Measurements from ENCODE around the gene PRDX2. TPM values are rescaled to one million over a fixed set of nuclear protein-coding genes. Genes with fewer than 3 reads are reported as not detected.

The PRDX2 gene
- total and polyA plus RNA-seq, 10 of the 15 experiments (the other 5 are each of a cell fraction or from before 2014, with no cell fraction given), result 93.0 to 812 (median 344) TPM

DNA sequence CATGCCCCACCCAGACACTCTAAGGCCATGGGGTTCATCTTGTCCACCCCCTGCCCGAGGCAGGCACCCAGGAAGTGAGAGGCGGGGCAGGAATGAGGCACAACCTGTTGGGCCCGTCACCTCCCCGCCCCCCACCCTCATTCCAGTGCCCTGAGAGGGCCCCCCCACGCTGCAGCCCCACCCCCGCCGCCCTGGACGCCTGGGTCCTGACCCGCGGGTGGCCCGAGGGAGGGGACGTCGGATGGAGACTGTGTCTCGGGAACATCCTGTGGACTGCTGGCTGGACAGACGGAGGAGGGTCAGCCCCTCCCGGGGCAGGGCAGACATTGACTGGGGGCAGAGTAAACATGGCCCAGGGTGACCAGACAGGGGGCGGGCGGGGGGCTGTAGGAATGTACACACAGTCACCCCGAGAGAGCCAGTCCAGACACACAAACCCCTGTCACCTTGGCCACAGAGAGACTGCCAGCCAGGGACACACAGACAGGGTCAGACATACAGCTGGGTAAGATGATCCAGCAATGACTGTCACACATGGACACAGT lies 17.7 kb downstream of the PRDX2 start:
- 9% methylated on average over 17 of the region's 19 CpGs for WGBS (ENCODE audit: insufficient coverage, insufficient replicate concordance, low lambda C conversion rate, missing lambda C conversion rate)
- no peak overlapping the region; the same call in 1 of the 2 replicates for H3K4me3 ChIP-seq

DNA sequence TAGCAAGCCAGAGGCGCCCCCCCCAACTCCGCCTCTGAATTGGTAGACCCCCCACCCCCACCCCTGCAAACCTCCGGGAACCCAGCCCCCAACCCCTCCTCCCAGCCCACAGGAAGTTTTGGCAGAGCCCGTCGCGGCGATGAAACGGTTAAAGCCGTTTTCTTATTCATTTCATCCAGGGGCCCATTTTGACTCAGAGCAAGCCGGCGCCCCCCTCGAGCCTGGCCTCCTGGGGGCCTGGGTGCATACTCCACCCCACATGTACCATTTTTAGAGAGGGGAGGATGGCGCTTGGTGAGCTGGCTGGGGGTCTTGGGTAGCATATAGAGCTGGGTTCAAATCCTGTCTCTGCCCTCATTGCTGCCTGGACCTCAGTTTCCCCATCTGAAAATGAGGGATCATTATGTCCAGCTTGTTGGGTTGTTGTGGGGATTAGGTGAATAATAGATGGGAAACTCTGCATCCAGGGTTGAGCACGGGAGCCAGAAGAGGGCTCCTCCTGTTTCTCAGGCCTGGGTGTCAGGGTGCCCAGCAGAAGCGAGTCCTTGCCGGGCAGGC lies 18.2 kb downstream of the PRDX2 start:
- ATAC-seq (peak; percentile 2; the same call in 1 of the 3 replicates), DNase-seq (ENCODE audit: low read depth, low spot score) (no peak), FAIRE-seq (no peak)
- peak overlapping the region; percentile 65; the same call in 1 of the 2 replicates for H3K4me3 ChIP-seq
- CTCF ChIA-PET, result interaction anchor here (12.1 kb wide), 1 partner anchor 12 kb away, joined by 537 read pairs; the partner anchor contains the start of gene JUNB
- WGBS (ENCODE audit: insufficient coverage, insufficient replicate concordance, low lambda C conversion rate, missing lambda C conversion rate), result 11% methylated on average over 16 of the region's 16 CpGs
- H2AFZ ChIP-seq (ENCODE audit: control insufficient read depth, low read depth, low read length), result no peak overlapping the region
- H3K36me3 ChIP-seq (ENCODE audit: control insufficient read depth in 2 of 2, insufficient read depth in 2 of 2, low read length in 1 of 2), result no peaks in the 10 kb centered on the region
- H3K4me1 ChIP-seq (ENCODE audit: control insufficient read depth, insufficient read depth, low read length), result peaks cover 79% of the 10 kb centered on the region
- in situ Hi-C loops (cut with MboI), result no loop called here
- peaks cover 12% of the 10 kb centered on the region for H3K79me2 ChIP-seq (ENCODE audit: control insufficient read depth, insufficient read depth, low read length)
- H3K9ac ChIP-seq (ENCODE audit: control insufficient read depth, insufficient read depth, low read length), result peak overlapping the region; percentile 77
- no peaks in the 10 kb centered on the region for H4K20me1 ChIP-seq (ENCODE audit: control insufficient read depth, insufficient read depth)
- POLR2A ChIA-PET, result interaction anchor here (0.6 to 9.3 kb wide), 2 partner anchors 11 to 174 kb away, joined by 3 to 303 read pairs; partner anchors contain the start of gene JUNB
- peak overlapping the region; percentile 97 for H3K27ac ChIP-seq (ENCODE audit: control insufficient read depth, insufficient read depth)
- no peaks in the 10 kb centered on the region for H3K9me3 ChIP-seq (replicated peaks; ENCODE audit: control insufficient read depth, insufficient read depth, low read length)
- RAD21 ChIA-PET (ENCODE audit: unreplicated experiment), result interaction anchor here (1.4 to 2.7 kb wide), 3 partner anchors 8 to 13 kb away, joined by 13 to 23 read pairs (median 16); partner anchors contain the start of gene JUNB
- intact Hi-C loops (cut with micrococcal nuclease; ENCODE audit: unreplicated experiment), result loop anchor here (5.0 to 10.0 kb wide), 2 partner anchors 171 to 1689 kb away; partner anchors contain the start of genes ZNF490 and ZNF791
- SMC1A ChIA-PET (ENCODE audit: uncharacterized antibody, unreplicated experiment), result interaction anchor here (8.4 kb wide), 1 partner anchor 12 kb away, joined by 240 read pairs; the partner anchor contains the start of gene JUNB
- H3K4me2 ChIP-seq (ENCODE audit: control insufficient read depth, insufficient read depth), result peak overlapping the region; percentile 97
- H3K27me3 ChIP-seq (replicated peaks in 1 of 2; ENCODE audit: control insufficient read depth in 2 of 2, insufficient read depth in 2 of 2, low read length in 1 of 2), result no peaks in the 10 kb centered on the region
- no TSS peak for BruUV-seq (replicated peaks)
- TF ChIP-seq NR2F1 (conservative IDR thresholded peaks at IDR 0.05), result 0 out of 2 replicates have a peak, but pooled peaks have one; percentile 0
- 0 out of 2 replicates have a peak, but pooled peaks have one; percentile 23 for TF ChIP-seq SMARCA5 (IDR thresholded peaks at IDR 0.05)
- TF ChIP-seq YY1 (IDR thresholded peaks at IDR 0.05; ENCODE audit: low read depth, low read length), result 0 out of 2 replicates have a peak, but pooled peaks have one; percentile 52
- TF ChIP-seq, protein P1, sequence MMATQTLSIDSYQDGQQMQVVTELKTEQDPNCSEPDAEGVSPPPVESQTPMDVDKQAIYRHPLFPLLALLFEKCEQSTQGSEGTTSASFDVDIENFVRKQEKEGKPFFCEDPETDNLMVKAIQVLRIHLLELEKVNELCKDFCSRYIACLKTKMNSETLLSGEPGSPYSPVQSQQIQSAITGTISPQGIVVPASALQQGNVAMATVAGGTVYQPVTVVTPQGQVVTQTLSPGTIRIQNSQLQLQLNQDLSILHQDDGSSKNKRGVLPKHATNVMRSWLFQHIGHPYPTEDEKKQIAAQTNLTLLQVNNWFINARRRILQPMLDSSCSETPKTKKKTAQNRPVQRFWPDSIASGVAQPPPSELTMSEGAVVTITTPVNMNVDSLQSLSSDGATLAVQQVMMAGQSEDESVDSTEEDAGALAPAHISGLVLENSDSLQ (IDR thresholded peaks at IDR 0.05), result no peak
- 0 out of 2 replicates have a peak, but pooled peaks have one; percentile 12 for TF ChIP-seq MEF2A (IDR thresholded peaks at IDR 0.05; ENCODE audit: insufficient read depth, low read depth, low read length)
- peak; percentile 17 for TF ChIP-seq GATAD2B (conservative IDR thresholded peaks at IDR 0.05; ENCODE audit: low read depth)
- TF ChIP-seq, protein P2, sequence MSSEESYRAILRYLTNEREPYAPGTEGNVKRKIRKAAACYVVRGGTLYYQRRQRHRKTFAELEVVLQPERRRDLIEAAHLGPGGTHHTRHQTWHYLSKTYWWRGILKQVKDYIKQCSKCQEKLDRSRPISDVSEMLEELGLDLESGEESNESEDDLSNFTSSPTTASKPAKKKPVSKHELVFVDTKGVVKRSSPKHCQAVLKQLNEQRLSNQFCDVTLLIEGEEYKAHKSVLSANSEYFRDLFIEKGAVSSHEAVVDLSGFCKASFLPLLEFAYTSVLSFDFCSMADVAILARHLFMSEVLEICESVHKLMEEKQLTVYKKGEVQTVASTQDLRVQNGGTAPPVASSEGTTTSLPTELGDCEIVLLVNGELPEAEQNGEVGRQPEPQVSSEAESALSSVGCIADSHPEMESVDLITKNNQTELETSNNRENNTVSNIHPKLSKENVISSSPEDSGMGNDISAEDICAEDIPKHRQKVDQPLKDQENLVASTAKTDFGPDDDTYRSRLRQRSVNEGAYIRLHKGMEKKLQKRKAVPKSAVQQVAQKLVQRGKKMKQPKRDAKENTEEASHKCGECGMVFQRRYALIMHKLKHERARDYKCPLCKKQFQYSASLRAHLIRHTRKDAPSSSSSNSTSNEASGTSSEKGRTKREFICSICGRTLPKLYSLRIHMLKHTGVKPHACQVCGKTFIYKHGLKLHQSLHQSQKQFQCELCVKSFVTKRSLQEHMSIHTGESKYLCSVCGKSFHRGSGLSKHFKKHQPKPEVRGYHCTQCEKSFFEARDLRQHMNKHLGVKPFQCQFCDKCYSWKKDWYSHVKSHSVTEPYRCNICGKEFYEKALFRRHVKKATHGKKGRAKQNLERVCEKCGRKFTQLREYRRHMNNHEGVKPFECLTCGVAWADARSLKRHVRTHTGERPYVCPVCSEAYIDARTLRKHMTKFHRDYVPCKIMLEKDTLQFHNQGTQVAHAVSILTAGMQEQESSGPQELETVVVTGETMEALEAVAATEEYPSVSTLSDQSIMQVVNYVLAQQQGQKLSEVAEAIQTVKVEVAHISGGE (CRISPR knock-in tag; IDR thresholded peaks at IDR 0.05), result no peak
- peak; percentile 16; the same call in 1 of the 2 replicates for TF ChIP-seq POLR2A (IDR thresholded peaks at IDR 0.05; ENCODE audit: low read depth, low read length)
- TF ChIP-seq RFX5 (IDR thresholded peaks at IDR 0.05; ENCODE audit: low read depth, low read length), result no peak

More for the DNA sequence above, 17.7 kb downstream of the PRDX2 start:
- Histone ChIP-seq H3K9me3 (replicated peaks; ENCODE audit: control insufficient read depth, insufficient read depth, low read length) (no peaks in the 10 kb centered on the region), H3K27ac (ENCODE audit: control insufficient read depth, insufficient read depth) (peak overlapping the region; percentile 97), H3K4me2 (ENCODE audit: control insufficient read depth, insufficient read depth) (peak overlapping the region; percentile 77), H4K20me1 (ENCODE audit: control insufficient read depth, insufficient read depth) (no peaks in the 10 kb centered on the region), H3K9ac (ENCODE audit: control insufficient read depth, insufficient read depth, low read length) (peak overlapping the region; percentile 65), H3K27me3 (replicated peaks in 1 of 2; ENCODE audit: control insufficient read depth in 2 of 2, insufficient read depth in 2 of 2, low read length in 1 of 2) (no peaks in the 10 kb centered on the region), H3K36me3 (ENCODE audit: control insufficient read depth in 2 of 2, insufficient read depth in 2 of 2, low read length in 1 of 2) (no peaks in the 10 kb centered on the region), H3K4me1 (ENCODE audit: control insufficient read depth, insufficient read depth, low read length) (peaks cover 78% of the 10 kb centered on the region), H3K79me2 (ENCODE audit: control insufficient read depth, insufficient read depth, low read length) (peaks cover 13% of the 10 kb centered on the region), H2AFZ (ENCODE audit: control insufficient read depth, low read depth, low read length) (no peak overlapping the region; the same call in 1 of the 2 replicates)
- ChIA-PET RAD21 (ENCODE audit: unreplicated experiment) (interaction anchor here (2.7 kb wide), 1 partner anchor 12 kb away, joined by 23 read pairs; no protein-coding TSS in a partner anchor), POLR2A (interaction anchor here (9.3 kb wide), 1 partner anchor 10 kb away, joined by 303 read pairs; the partner anchor contains the start of gene JUNB), SMC1A (ENCODE audit: uncharacterized antibody, unreplicated experiment) (interaction anchor here (8.4 kb wide), 1 partner anchor 12 kb away, joined by 240 read pairs; the partner anchor contains the start of gene JUNB), CTCF (interaction anchor here (12.1 kb wide), 1 partner anchor 12 kb away, joined by 537 read pairs; the partner anchor contains the start of gene JUNB)
- intact Hi-C loops (cut with micrococcal nuclease; ENCODE audit: unreplicated experiment) (loop anchor here (5.0 to 10.0 kb wide), 2 partner anchors 172 to 1689 kb away; partner anchors contain the start of genes ZNF490 and ZNF791), in situ Hi-C loops (cut with MboI) (no loop called here)
- no TSS peak for BruUV-seq (replicated peaks)
- FAIRE-seq, result no peak
- no peak for ATAC-seq
- TF ChIP-seq SIX5 (IDR thresholded peaks at IDR 0.05; ENCODE audit: low read depth, low read length, severe bottlenecking) (no peak), MYB (IDR thresholded peaks at IDR 0.05; ENCODE audit: borderline replicate concordance, low read depth, low read length) (no peak), POLR2AphosphoS5 (IDR thresholded peaks at IDR 0.05; ENCODE audit: low read length) (peak; percentile 3)
- DNase-seq (ENCODE audit: low read depth, low spot score), result no peak

Measured in GM12878 (cell line).